IPS-20b (cell line): ENCODE data around the gene TMEM131.

ENCODE experiments used
- H3K27ac ChIP-seq: one replicate; pipeline ENCODE4 v1.5.1; 2013; ENCODE audit warnings: low read length
- H3K27me3 ChIP-seq: 2 replicates; pipeline ENCODE4 v1.6.1; 2013; ENCODE audit warnings: mild to moderate bottlenecking, low read length, inconsistent platforms; ENCODE audit not compliant: insufficient read depth
- H3K36me3 ChIP-seq: 2 replicates; pipeline ENCODE4 v1.6.1; 2013; ENCODE audit warnings: low read depth, mild to moderate bottlenecking, inconsistent platforms, low read length, moderate library complexity; ENCODE audit not compliant: insufficient read depth
- H3K4me1 ChIP-seq: 2 replicates; pipeline ENCODE4 v1.6.1; 2013; ENCODE audit warnings: mild to moderate bottlenecking, control low read depth, inconsistent platforms, low read length, moderate library complexity; ENCODE audit not compliant: insufficient read depth
- H3K4me3 ChIP-seq: 2 replicates; pipeline ENCODE4 v1.5.1; 2013; ENCODE audit warnings: mild to moderate bottlenecking, low read length, inconsistent platforms
- H3K9ac ChIP-seq: 2 replicates; pipeline ENCODE4 v1.6.1; 2013; ENCODE audit warnings: low read depth, mild to moderate bottlenecking, inconsistent platforms, low read length, moderate library complexity
- H3K9me3 ChIP-seq: 2 replicates; pipeline ENCODE4 v1.6.1; 2013; ENCODE audit warnings: mild to moderate bottlenecking, low read depth, low read length, inconsistent platforms; ENCODE audit not compliant: insufficient read depth

Gene TMEM131

GRCh38 chr2:97983698-97984097 lies 12.1 kb downstream of the TMEM131 start:
- Histone ChIP-seq H3K9me3 (peaks cover 12% of the 10 kb centered on the region), H3K27ac (no peak overlapping the region), H3K27me3 (no peaks in the 10 kb centered on the region)

GRCh38 chr2:97983134-97983533 lies 12.6 kb downstream of the TMEM131 start:
- H3K4me1 ChIP-seq, result 0 out of 2 replicates have a peak, but pooled peaks cover 10% of the 10 kb centered on the region
- no peak overlapping the region for H3K9ac ChIP-seq
- H3K4me3 ChIP-seq, result no peak overlapping the region
- peaks cover 13% of the 10 kb centered on the region for H3K9me3 ChIP-seq
- no peaks in the 10 kb centered on the region for H3K36me3 ChIP-seq
- H3K27ac ChIP-seq, result no peak overlapping the region
- H3K27me3 ChIP-seq, result no peaks in the 10 kb centered on the region

More at GRCh38 chr2:97983698-97984097, 12.1 kb downstream of the TMEM131 start:
- H3K36me3 ChIP-seq, result no peaks in the 10 kb centered on the region
- H3K9ac ChIP-seq, result no peak overlapping the region
- H3K4me3 ChIP-seq, result no peak overlapping the region
- H3K4me1 ChIP-seq, result 0 out of 2 replicates have a peak, but pooled peaks cover 10% of the 10 kb centered on the region

GRCh38 chr2:97982621-97983020 lies 13.1 kb downstream of the TMEM131 start:
- Histone ChIP-seq H3K9ac (no peak overlapping the region), H3K27me3 (no peaks in the 10 kb centered on the region), H3K4me1 (0 out of 2 replicates have a peak, but pooled peaks cover 10% of the 10 kb centered on the region), H3K4me3 (no peak overlapping the region), H3K9me3 (peaks cover 13% of the 10 kb centered on the region), H3K36me3 (no peaks in the 10 kb centered on the region), H3K27ac (no peak overlapping the region)

DNA sequence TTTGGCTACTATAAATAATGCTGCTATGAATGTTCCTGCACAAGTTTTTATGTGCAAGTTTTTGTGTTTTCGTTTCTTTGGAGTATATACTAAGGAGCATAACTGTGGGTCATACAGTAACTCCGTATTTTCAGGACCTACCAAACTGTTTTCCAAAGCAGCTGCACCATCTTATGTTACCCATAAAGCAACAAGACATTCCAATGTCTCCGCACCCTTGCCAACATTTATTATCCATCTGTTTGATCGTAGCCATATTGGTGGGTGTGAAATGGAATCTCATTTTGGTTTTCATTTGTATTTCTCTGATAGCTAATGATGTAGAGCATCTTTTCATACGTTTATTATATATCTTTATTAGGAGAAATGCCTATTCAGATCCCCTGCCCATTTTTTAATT lies 13.8 kb downstream of the TMEM131 start:
- Histone ChIP-seq H3K36me3 (no peaks in the 10 kb centered on the region), H3K4me3 (no peak overlapping the region), H3K9me3 (peaks cover 13% of the 10 kb centered on the region), H3K27me3 (no peaks in the 10 kb centered on the region), H3K9ac (no peak overlapping the region), H3K4me1 (0 out of 2 replicates have a peak, but pooled peaks cover 10% of the 10 kb centered on the region), H3K27ac (no peak overlapping the region)

DNA sequence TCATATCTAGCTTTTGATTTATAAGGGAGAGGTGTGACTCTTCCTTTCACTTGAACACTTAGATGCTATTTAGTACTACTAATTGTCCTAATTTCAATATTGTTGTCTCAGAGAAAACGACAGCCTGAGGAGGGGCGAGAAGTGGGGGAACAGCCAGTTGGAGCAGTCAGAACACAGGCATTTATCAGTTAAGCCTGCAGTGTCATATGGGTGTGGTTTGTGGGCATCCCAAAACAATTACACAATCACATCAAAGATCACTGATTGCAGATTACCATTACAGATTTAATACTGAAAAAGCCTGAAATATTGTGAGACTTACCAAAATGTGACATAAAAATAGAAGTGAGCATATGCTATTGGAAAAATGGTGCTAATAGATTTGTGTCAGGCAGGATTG lies 15.8 kb downstream of the TMEM131 start:
- Histone ChIP-seq H3K4me3 (no peak overlapping the region), H3K27me3 (no peaks in the 10 kb centered on the region), H3K9ac (no peak overlapping the region), H3K36me3 (no peaks in the 10 kb centered on the region), H3K27ac (no peak overlapping the region), H3K9me3 (peaks cover 13% of the 10 kb centered on the region), H3K4me1 (0 out of 2 replicates have a peak, but pooled peaks cover 10% of the 10 kb centered on the region)

DNA sequence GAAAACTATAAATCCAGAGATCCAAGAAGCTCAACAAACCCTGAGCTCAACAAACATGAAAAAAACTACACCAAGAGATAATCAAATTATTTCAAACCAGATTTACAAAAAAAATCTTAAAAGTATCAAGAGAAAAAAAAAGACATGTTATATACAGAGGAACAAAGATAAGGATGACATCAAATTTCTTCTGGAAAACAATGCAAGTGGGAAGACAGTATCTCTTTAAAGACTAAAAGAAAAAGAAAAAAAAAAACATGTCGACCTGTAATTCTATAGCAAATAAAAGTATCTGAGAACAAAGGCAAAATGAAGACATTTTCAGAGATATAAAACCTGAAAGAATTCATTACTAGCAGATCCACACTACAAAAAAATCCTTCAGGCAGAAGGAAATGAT lies 21.3 kb downstream of the TMEM131 start:
- H3K27me3 ChIP-seq, result no peaks in the 10 kb centered on the region
- no peaks in the 10 kb centered on the region for H3K4me1 ChIP-seq
- H3K9me3 ChIP-seq, result peaks cover 22% of the 10 kb centered on the region
- no peaks in the 10 kb centered on the region for H3K36me3 ChIP-seq
- H3K27ac ChIP-seq, result no peak overlapping the region
- no peak overlapping the region for H3K4me3 ChIP-seq
- H3K9ac ChIP-seq, result no peak overlapping the region

GRCh38 chr2:97970293-97971060 lies 25.3 kb downstream of the TMEM131 start:
- Histone ChIP-seq H3K4me1 (no peaks in the 10 kb centered on the region), H3K4me3 (no peak overlapping the region), H3K9ac (no peak overlapping the region), H3K27me3 (no peaks in the 10 kb centered on the region), H3K36me3 (no peaks in the 10 kb centered on the region), H3K27ac (no peak overlapping the region), H3K9me3 (peaks cover 11% of the 10 kb centered on the region)

DNA sequence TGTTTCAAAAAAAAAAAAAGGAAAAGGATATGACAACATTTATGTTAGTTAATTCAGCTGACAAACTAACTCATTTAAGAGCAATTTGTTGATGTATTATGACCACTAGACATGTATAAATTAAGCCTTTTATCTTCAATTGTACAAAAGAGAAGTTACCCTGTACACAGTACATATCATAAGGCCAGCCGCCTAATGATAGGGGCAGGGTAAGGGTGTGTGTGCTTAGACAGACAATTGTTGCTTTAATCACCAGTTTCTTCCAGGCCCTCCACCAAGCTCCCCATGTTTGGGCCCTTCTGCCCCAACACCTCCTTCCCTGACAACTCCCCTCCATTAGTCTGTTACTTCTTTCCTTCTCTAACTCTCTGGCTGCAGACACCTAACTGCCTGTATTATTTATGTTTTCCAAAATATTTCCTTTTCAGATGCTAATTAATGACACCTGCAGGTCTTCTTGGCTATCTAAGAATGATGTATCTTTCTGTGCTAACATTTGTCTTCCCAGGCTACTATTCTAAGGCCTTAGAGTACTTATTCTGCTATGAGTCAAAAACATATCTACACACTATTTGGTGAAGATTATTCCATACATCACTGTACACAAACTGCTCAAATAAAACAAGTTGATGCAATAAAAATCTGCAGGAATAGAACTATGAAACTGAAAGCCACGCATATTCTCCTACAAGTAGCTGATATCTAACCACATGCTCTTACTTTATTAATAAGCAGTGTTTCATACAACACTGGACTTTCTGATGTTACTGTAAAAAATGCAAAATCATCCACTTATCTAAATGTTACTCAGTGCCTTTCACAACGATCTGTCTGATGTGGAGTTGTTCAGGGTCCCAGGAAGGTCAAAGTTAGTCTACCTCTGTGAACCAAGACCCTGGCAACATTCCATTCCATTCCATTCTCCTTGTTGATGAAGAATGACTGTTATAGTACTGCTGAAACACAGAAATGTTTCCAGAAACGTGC lies 26.4 kb downstream of the TMEM131 start:
- no peak overlapping the region for H3K27ac ChIP-seq
- H3K4me1 ChIP-seq, result no peaks in the 10 kb centered on the region
- no peaks in the 10 kb centered on the region for H3K27me3 ChIP-seq
- no peak overlapping the region for H3K9ac ChIP-seq
- no peak overlapping the region for H3K4me3 ChIP-seq
- peaks cover 9% of the 10 kb centered on the region for H3K9me3 ChIP-seq
- no peaks in the 10 kb centered on the region for H3K36me3 ChIP-seq

DNA sequence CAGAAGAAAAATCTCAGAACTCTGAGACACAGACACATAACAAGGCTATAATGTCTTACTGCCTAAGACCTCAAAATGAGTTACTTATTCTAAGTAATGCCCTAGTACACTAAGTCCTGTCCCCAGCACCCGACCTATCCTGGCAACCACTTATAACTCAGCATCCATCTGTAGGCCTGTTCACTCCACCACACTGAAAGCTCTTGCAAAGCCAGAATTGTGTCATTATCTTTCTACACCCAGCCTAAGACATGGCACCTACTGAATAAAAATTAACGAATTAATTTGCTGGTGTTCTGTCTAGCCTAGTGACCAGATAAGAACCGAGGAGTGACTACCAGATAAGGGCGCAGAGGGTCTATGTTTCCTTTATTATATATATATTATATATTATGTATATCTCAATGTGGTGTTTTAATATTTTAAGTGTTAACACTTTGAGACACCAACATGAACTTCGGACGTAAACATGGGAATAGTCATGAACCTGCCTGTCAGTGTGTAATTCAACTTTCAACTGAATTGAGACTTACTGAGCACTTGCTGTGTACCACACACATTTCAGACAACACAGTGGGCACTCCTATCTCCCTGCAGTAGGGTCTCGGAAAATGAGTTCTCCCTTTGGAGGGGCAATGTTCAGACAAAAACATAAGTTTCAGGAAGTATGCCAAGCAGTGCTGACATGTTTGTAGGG lies 27.7 kb downstream of the TMEM131 start:
- Histone ChIP-seq H3K4me1 (no peaks in the 10 kb centered on the region), H3K9me3 (0 out of 2 replicates have a peak, but pooled peaks cover 3% of the 10 kb centered on the region), H3K27me3 (no peaks in the 10 kb centered on the region), H3K4me3 (no peak overlapping the region), H3K27ac (no peak overlapping the region), H3K9ac (no peak overlapping the region), H3K36me3 (no peaks in the 10 kb centered on the region)

GRCh38 chr2:97967216-97967592 lies 28.5 kb downstream of the TMEM131 start:
- Histone ChIP-seq H3K9me3 (no peaks in the 10 kb centered on the region), H3K4me1 (no peaks in the 10 kb centered on the region), H3K9ac (no peak overlapping the region), H3K27me3 (no peaks in the 10 kb centered on the region), H3K4me3 (no peak overlapping the region), H3K36me3 (no peaks in the 10 kb centered on the region), H3K27ac (no peak overlapping the region)

DNA sequence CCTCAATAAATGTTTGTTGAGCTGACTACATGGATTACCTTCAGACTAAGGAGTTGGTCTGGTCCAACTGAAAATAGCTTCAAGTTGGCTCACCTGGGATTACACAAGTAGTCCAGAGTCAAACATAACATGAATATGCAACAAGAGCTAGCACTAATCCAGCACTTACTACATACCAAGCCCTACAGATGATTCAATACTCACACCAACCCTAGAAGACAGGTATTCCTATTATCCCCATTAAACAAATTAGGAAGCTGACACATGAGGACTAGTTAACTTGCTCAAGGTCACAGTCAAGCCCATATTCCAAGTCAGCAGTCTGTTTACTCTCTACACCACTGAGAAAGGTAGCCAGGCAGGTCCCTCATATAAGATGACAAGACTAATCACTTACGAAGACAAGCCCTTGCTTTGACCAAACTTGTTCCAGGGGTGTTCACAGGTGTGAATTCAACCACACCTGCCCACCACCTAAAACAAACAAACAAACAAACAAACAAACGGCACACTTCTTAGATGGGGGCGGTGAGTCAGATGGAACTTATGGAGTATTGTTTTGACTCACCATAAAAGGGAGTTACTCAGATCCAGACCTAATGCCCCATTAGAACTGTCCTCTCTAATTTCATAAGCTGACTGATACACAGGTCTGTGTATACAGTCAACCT lies 29.1 kb downstream of the TMEM131 start:
- Histone ChIP-seq H3K9ac (no peak overlapping the region), H3K4me1 (peaks cover 2% of the 10 kb centered on the region; the same call in 1 of the 2 replicates), H3K27ac (no peak overlapping the region), H3K4me3 (no peak overlapping the region), H3K27me3 (no peaks in the 10 kb centered on the region), H3K36me3 (no peaks in the 10 kb centered on the region), H3K9me3 (no peaks in the 10 kb centered on the region)
